GM12864 (cell line): ENCODE measurements around the gene XKR8.
A peak's percentile ranks its signal among the peaks of the same experiment; 100 is the strongest.

Experiments
- DNase-seq: peaks from one replicate; pipeline ENCODE4 v3.0.0-alpha.2; 2011; ENCODE audit warnings: low read depth
- H3K4me3 ChIP-seq: 2 replicates; pipeline ENCODE4 v1.5.1; 2011; ENCODE audit warnings: mild to moderate bottlenecking, low read depth, low read length, control low read depth
- TF ChIP-seq, protein P1 (sequence below): IDR thresholded peaks from 2 replicates; pipeline ENCODE4 v1.5.1; 2011; ENCODE audit warnings: low read depth, mild to moderate bottlenecking, moderate library complexity, low read length, control low read depth, inconsistent platforms; ENCODE audit errors: missing control alignments

The XKR8 gene, protein sequence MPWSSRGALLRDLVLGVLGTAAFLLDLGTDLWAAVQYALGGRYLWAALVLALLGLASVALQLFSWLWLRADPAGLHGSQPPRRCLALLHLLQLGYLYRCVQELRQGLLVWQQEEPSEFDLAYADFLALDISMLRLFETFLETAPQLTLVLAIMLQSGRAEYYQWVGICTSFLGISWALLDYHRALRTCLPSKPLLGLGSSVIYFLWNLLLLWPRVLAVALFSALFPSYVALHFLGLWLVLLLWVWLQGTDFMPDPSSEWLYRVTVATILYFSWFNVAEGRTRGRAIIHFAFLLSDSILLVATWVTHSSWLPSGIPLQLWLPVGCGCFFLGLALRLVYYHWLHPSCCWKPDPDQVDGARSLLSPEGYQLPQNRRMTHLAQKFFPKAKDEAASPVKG

DNA sequence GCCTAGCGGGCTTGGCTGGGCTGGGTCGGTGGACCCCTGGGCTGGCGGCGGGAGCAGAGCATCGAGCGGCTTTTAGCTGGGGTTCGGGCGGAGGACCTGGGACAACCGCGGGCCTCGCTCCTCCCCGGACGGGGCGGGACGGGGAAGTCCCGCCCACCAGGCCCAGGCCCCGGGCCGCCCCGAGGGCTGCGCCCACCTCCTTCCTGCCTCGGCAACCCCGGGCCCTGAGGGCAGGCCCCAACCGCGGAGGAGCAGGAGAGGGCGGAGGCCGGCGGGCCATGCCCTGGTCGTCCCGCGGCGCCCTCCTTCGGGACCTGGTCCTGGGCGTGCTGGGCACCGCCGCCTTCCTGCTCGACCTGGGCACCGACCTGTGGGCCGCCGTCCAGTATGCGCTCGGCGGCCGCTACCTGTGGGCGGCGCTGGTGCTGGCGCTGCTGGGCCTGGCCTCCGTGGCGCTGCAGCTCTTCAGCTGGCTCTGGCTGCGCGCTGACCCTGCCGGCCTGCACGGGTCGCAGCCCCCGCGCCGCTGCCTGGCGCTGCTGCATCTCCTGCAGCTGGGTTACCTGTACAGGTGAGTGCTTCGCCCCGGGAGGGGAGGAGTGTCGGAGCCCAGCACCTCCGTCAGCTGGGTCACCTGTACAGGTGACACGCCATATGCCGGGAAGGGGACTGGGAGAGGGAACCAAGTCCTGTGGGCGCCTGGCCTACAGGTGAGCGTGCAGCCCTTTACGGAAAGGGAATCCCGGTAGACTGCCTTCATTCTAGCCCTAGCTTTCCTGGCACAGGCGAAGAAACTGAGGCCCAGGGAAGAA is at the start of gene XKR8:
TSS of gene XKR8 (plus strand) at position 182 of the 812 bp plus-strand sequence. CDS start at position 279, 97 bp downstream.
- H3K4me3 ChIP-seq, result peak within 1 kb of the TSS; percentile 69
- no peak for DNase-seq
- TF ChIP-seq, protein P1, sequence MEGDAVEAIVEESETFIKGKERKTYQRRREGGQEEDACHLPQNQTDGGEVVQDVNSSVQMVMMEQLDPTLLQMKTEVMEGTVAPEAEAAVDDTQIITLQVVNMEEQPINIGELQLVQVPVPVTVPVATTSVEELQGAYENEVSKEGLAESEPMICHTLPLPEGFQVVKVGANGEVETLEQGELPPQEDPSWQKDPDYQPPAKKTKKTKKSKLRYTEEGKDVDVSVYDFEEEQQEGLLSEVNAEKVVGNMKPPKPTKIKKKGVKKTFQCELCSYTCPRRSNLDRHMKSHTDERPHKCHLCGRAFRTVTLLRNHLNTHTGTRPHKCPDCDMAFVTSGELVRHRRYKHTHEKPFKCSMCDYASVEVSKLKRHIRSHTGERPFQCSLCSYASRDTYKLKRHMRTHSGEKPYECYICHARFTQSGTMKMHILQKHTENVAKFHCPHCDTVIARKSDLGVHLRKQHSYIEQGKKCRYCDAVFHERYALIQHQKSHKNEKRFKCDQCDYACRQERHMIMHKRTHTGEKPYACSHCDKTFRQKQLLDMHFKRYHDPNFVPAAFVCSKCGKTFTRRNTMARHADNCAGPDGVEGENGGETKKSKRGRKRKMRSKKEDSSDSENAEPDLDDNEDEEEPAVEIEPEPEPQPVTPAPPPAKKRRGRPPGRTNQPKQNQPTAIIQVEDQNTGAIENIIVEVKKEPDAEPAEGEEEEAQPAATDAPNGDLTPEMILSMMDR, result peak; percentile 42

DNA sequence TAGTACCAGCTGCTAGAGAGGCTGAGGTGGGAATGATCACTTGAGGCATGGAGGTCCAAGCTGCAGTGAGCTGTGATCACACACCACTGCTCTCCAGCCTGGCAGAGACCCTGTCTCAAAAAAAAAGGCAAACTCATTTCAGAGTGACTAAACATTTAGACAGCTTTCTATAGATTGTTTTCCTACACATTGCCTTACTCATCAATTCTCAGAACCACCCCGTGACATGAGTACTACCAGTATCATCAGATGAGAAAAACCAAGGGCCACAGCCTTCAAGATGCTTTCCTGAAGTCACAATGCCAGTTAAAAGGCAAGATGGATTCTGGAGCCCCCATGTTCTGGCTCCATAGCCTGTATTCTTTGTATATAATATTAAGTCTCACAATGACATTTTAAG is 47.3 kb upstream of the XKR8 start:
- no peak for DNase-seq
- TF ChIP-seq, protein P1, result no peak
- no peak overlapping the region for H3K4me3 ChIP-seq

DNA sequence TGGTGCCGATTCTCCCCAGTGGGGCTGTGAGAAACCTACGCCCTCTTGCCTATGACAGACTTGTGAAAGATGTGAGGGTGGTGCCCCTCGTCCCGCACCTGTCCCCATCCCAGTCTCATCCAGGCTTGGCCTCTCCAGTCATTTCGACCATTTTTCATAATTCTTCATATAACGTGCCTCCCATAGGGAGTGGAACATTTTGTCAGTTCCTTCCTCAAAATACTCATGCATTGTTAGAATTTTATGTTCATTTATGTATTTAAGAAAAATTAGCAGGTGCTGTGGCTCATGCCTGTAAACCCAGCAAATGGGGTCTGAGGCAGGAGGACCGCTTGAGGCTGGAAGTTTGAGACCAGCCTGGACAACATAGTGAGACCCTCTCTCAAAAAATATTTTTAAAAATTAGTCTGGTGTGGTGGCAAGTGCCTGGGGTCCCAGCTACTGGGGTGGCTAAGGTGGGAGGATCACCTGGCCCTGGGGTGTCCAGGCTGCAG is 44.6 kb upstream of the XKR8 start:
- TF ChIP-seq, protein P1, result no peak

DNA sequence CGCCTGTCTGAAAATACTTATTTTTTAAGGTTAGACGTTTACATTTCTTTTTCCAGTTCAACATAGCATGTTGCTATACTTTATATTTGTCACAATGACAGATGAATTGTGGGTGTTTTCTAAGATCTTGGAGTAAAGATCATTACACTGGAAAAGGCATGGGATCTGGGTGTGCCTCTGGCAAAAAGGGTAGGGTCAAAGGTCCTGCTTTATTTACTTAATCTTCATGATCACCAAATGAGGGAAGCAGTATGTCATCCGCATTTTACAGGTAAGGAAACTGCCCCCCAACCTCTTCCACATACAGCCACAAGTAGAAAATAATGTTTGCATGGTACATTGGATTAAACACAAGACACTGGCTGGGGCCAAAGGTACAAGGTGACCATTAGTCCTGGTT is 37.5 kb upstream of the XKR8 start:
- TF ChIP-seq, protein P1, result no peak
- no peak for DNase-seq
- H3K4me3 ChIP-seq, result no peak overlapping the region

More for the DNA sequence above, 44.6 kb upstream of the XKR8 start:
- DNase-seq, result no peak
- H3K4me3 ChIP-seq, result peak overlapping the region; percentile 69; the same call in 1 of the 2 replicates

DNA sequence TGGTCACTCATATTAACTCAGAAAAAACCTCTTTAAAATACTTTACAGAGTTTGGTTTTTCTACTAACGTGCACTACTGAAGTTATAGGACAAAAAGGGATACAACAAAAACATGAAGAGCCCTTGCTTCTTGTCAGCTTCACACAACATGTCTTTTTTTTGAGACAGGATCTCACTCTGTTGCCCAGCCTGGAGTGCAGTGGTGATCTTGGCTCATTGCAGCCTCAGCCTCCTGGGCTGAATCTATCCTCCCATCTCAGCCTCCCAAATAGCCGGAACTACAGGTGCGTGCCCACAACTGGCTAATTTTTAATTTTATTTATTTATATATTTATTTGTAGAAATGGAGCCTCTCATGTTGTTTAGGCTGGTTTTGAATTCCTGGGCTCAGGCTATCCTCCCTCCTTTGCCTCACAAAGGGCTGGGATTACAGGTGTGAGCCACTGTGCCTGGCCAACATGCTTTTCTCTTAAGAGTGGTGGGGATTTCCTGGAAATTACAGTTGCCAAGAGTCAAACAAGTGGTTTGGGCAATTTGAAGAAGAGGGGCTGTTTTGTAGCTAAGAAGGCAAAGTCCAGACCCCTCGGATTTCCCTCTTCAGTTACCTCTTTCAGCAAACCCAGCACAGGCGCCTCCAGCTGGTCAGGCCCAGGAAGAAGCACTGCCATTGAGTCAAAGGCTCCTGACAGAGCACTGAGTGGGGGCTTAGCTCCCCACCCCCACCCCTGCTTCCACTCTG is 31.4 kb upstream of the XKR8 start:
- no peak for DNase-seq
- TF ChIP-seq, protein P1, result peak; percentile 22
- H3K4me3 ChIP-seq, result no peak overlapping the region

DNA sequence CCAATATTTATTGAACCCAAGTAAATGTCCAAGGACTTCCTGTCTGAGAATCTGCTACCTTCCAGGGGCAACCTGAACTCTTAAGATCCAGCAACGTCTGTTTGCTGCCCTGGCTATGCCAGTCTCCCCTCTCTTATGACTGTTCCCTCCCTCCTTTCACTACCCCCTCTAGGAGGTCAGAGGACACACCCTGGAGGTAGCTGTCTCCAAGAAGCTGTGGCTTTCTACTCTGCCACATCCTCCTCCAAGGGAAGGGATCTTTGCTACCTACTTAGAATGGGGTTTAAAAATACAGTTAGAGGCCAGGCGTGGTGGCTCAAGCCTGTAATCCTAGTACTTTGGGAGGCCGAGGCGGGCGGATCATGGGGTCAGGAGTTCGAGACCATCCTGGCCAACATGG is 28.6 kb upstream of the XKR8 start:
- no peak overlapping the region for H3K4me3 ChIP-seq
- DNase-seq, result no peak
- TF ChIP-seq, protein P1, result no peak
